A673 (cell line): ENCODE results near the gene HOXC5. TPM values are rescaled to one million over a fixed set of nuclear protein-coding genes. Genes with fewer than 3 reads are reported as not detected.

Experiments used
- BruUV-seq: library from RNA; stranded (reverse); fragments of 400-500 nt; replicated peaks from 2 replicates; lab custom pipeline; 2021; lab: Mats Ljungman, UMichigan
- CTCF ChIA-PET: fragments of 300-600 bp; sonication (Branson Sonifier 250); formaldehyde crosslinking; loops from one replicate; lab custom pipeline; 2022; ENCODE audit warnings: antibody characterized with exemption; lab: Charles Lee
- POLR2A ChIA-PET: fragments of 300-600 bp; sonication (Branson Sonifier 250); formaldehyde crosslinking; loops from one replicate; lab custom pipeline; 2022; ENCODE audit warnings: antibody characterized with exemption; ENCODE audit not compliant: low non-redundant PET; lab: Charles Lee
- DNase-seq: peaks from one replicate; pipeline ENCODE4 v3.0.0-alpha.2; 2015; ENCODE audit warnings: low spot score
- H3K27ac ChIP-seq: fragments of 200-600 bp; sonication (generic); 2 replicates; pipeline ENCODE4 v1.5.1; 2016; ENCODE audit warnings: mixed run types, low read depth, mild to moderate bottlenecking, mixed read lengths, antibody characterized with exemption, low read length; ENCODE audit not compliant: poor library complexity, severe bottlenecking
- H3K27me3 ChIP-seq: fragments of 200-600 bp; sonication (generic); replicated peaks from 2 replicates; pipeline ENCODE4 v1.6.1; 2017; ENCODE audit warnings: mixed run types, low read depth, mild to moderate bottlenecking, mixed read lengths, antibody characterized with exemption, low read length; ENCODE audit not compliant: insufficient read depth, poor library complexity
- H3K36me3 ChIP-seq: fragments of 200-600 bp; sonication (generic); 2 replicates; pipeline ENCODE4 v1.6.1; 2016; ENCODE audit warnings: mixed run types, mild to moderate bottlenecking, mixed read lengths, antibody characterized with exemption, low read length; ENCODE audit not compliant: insufficient read depth, poor library complexity, severe bottlenecking
- H3K4me1 ChIP-seq: fragments of 200-600 bp; sonication (generic); 2 replicates; pipeline ENCODE4 v1.6.1; 2017; ENCODE audit warnings: mixed run types, mild to moderate bottlenecking, mixed read lengths, antibody characterized with exemption, low read length; ENCODE audit not compliant: insufficient read depth, poor library complexity, severe bottlenecking
- H3K4me3 ChIP-seq: fragments of 200-600 bp; sonication (generic); 2 replicates; pipeline ENCODE4 v1.5.1; 2016; ENCODE audit warnings: low read depth, mixed run types, mild to moderate bottlenecking, mixed read lengths, low read length; ENCODE audit not compliant: poor library complexity, severe bottlenecking
- H3K9me3 ChIP-seq: fragments of 200-600 bp; sonication (generic); 2 replicates; pipeline ENCODE4 v1.6.1; 2016; ENCODE audit warnings: mixed run types, low read depth, mild to moderate bottlenecking, mixed read lengths, antibody characterized with exemption, low read length; ENCODE audit not compliant: poor library complexity, severe bottlenecking
- CTCF ChIP-seq: fragments of 300-800, 200-600 bp; sonication (generic); conservative IDR thresholded peaks from 2 replicates; pipeline ENCODE4 v1.5.1; 2017; ENCODE audit warnings: low read depth, mild to moderate bottlenecking, antibody characterized with exemption, low read length, moderate library complexity, mixed read lengths
- EZH2 ChIP-seq: fragments of 200-600 bp; sonication (generic); IDR thresholded peaks from 2 replicates; pipeline ENCODE4 v1.6.1; 2017; ENCODE audit warnings: borderline replicate concordance, low read depth, mild to moderate bottlenecking, mixed read lengths, antibody characterized with exemption, low read length; ENCODE audit not compliant: poor library complexity, severe bottlenecking
- intact Hi-C: fragments of 100-400 bp; cut with micrococcal nuclease; formaldehyde crosslinking; loops from one replicate; pipeline ENCODE4 v1.10.0; 2022; ENCODE audit not compliant: unreplicated experiment
- total RNA-seq: library from RNA; stranded (reverse); gene quantifications from 2 replicates; pipeline ENCODE4 v1.2.3, GENCODE V29; 2021

Gene HOXC5
- total RNA-seq, 1 experiment from 2014 or later = 1.9 TPM

- H3K27me3 ChIP-seq = no peaks in the 10 kb centered on the region
- ChIA-PET POLR2A (no interaction called here), CTCF (interaction anchor here (0.5 to 0.8 kb wide), 2 partner anchors 17 to 31 kb away, joined by 3 to 10 read pairs; partner anchors contain the start of gene HOXC10)
- H3K9me3 ChIP-seq = no peaks in the 10 kb centered on the region
- no peak for DNase-seq
- intact Hi-C loops = no loop called here
- no TSS peak for BruUV-seq
- peaks cover 66% of the 10 kb centered on the region for H3K4me1 ChIP-seq
- TF ChIP-seq CTCF (no peak), EZH2 (no peak)
- H3K36me3 ChIP-seq = peaks cover 9% of the 10 kb centered on the region
- peak overlapping the region; percentile 70 for H3K4me3 ChIP-seq
- H3K27ac ChIP-seq = peak overlapping the region; percentile 97
Observed at GRCh38 chr12:54001283-54002187, 31.3 kb upstream of the HOXC5 start.

GRCh38 chr12:54002278-54002914 lies 30.5 kb upstream of the HOXC5 start:
- DNase-seq = no peak
- POLR2A ChIA-PET = no interaction called here
- peak overlapping the region; percentile 17 for H3K27ac ChIP-seq
- intact Hi-C loops = no loop called here
- H3K27me3 ChIP-seq = no peaks in the 10 kb centered on the region
- TF ChIP-seq CTCF (no peak), EZH2 (no peak)
- BruUV-seq = TSS peak; percentile 28
- CTCF ChIA-PET = interaction anchor here (0.5 kb wide), 1 partner anchor 30 kb away, joined by 3 read pairs; no protein-coding TSS in a partner anchor
- no peaks in the 10 kb centered on the region for H3K9me3 ChIP-seq
- no peak overlapping the region for H3K4me3 ChIP-seq
- peaks cover 66% of the 10 kb centered on the region for H3K4me1 ChIP-seq
- peaks cover 9% of the 10 kb centered on the region for H3K36me3 ChIP-seq

- H3K27me3 ChIP-seq = no peaks in the 10 kb centered on the region
- H3K9me3 ChIP-seq = no peaks in the 10 kb centered on the region
- intact Hi-C loops = no loop called here
- ChIA-PET POLR2A (no interaction called here), CTCF (interaction anchor here (1.1 kb wide), 1 partner anchor 198 kb away, joined by 3 read pairs; no protein-coding TSS in a partner anchor)
- H3K4me3 ChIP-seq = no peak overlapping the region
- TF ChIP-seq CTCF = no peak
- TF ChIP-seq EZH2 = no peak
- H3K27ac ChIP-seq = peak overlapping the region; percentile 17
- no peak for DNase-seq
- H3K4me1 ChIP-seq = peaks cover 66% of the 10 kb centered on the region
- H3K36me3 ChIP-seq = peaks cover 9% of the 10 kb centered on the region
- no TSS peak for BruUV-seq
Observed at GRCh38 chr12:54002915-54003389, 29.9 kb upstream of the HOXC5 start.
